Measurements from ENCODE around the gene PDCD5.

DNA sequence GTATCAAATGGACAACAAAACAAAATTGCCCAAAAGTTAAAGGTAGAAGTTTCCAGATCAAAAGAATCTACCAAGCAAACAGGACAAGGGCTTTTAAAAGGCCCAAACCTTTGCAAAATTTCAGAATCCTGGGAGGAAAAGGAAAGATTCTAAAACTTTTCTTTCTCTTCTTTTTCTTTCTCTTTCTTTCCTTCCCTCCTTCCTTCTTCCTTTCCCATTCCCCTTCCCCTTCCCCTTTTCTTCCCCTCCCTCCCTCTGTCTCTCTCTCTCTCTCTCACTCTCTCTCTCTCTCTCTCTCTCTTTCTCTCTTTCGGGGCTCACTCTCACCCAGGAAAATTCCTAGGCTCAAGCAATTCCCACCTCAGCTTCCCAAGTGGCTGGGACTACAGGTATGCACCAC is 4.2 kb upstream of the PDCD5 start:
- TF ChIP-seq, protein P1, sequence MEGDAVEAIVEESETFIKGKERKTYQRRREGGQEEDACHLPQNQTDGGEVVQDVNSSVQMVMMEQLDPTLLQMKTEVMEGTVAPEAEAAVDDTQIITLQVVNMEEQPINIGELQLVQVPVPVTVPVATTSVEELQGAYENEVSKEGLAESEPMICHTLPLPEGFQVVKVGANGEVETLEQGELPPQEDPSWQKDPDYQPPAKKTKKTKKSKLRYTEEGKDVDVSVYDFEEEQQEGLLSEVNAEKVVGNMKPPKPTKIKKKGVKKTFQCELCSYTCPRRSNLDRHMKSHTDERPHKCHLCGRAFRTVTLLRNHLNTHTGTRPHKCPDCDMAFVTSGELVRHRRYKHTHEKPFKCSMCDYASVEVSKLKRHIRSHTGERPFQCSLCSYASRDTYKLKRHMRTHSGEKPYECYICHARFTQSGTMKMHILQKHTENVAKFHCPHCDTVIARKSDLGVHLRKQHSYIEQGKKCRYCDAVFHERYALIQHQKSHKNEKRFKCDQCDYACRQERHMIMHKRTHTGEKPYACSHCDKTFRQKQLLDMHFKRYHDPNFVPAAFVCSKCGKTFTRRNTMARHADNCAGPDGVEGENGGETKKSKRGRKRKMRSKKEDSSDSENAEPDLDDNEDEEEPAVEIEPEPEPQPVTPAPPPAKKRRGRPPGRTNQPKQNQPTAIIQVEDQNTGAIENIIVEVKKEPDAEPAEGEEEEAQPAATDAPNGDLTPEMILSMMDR (IDR thresholded peaks at IDR 0.05), result no peak
- no peak for TF ChIP-seq EZH2phosphoT487 (IDR thresholded peaks at IDR 0.05)
- no peak for TF ChIP-seq EZH2 (IDR thresholded peaks at IDR 0.05)

Data from neural progenitor cell (in vitro differentiated cells).